ENCODE measurements around the gene MRRF.

Gene MRRF

DNA sequence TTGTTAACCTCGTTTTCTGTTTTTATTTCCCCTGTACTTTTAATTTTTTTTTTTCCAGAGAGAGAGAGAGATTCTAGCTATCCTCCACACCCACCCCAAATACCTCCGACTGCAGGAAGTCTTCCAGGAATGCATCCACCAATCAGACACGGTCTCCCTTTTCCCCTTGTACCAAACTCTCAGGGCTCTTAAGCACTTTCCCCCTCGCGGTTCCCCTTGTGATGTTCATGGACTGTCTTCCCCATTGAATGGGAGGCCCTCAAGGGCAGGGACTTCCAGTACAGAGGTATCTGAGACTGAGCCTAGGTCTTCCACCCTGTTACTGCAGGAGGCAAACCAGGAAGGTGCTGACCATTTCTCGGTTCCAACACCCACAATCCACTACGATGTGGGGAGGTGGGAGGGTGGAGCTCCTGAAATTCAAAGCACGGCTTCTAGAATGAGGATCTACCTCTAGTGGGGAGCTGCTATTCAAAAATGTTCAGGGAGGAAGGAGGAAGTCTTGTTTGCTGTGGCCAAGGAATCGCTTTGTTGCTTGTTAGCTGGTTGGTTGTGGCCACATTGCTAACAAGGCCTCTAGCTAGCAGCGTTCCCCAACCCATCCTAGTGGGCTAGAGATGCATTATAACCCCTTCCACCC lies 68.6 kb downstream of the MRRF start:
- DNase-seq, result no peak

DNA sequence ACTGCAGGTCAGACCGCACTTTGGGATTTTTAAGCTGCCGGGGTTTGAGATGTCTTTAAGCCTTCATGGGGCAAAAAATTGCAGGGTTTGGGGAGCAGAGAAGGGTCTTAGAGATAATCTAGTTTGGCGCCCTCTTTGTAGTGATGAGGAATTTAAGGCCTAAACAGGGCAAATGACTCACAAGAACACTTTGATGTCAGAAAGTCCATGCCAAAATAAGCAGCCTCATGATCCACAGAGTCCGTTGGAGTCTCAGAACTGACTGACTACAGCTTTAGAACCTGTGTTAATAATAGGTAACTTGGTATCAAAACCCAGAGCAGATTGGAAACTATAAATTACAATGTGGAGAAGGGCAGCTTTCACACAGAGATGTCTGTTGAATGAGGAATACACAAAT lies 70.2 kb downstream of the MRRF start:
- no peak for DNase-seq

DNA sequence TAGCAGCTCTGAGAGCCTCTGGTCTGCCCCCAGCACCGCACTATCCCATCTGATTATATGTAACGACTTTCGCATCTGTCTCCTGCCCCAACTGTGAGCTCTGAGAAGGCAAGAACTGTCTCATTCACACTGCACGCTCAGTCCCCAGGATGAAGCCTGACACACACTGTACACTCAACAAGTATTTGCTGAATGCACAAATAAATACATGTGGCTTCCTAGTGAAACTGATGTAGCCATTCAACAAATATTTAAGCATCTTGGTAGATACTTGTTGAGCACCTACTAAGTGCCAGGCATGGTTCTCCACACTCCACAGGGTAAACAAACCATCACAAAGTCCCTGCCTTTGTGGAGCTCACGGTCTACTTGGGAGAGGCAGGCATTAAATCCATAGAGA lies 71.5 kb downstream of the MRRF start:
- DNase-seq, result no peak

DNA sequence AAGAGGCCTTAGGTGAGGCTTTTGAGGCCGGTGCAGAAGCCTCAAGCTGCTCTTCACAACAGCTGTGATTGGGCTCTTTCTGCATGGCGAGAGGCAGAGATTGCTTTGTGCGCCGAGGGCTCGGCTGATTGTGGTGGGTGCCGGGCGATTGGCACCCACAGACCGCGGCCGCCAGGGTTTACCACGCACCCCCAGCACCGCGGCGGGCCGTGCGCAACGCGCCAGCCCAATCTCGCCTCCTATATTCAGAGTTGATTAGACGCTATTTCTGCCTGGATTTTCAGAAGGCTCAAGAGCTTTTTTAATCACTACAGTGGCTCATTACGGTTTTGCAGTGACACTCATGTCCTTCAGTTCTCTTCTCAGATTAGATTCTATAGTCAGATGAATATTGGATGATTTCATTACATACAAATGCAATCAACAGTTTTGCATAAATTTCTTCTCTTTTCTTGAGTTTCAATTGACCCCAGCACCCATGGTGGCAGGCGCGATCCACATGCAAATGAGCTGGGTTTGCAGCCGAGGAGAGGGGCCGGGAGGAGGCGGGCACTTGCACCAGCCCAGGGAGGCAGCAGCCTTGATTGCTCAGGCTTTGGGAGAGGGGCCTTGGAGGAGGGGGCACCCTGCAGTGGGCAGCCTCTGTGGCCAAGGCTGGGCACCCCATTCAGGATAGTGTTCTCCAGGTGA lies 72.3 kb downstream of the MRRF start:
- no peak for DNase-seq

DNA sequence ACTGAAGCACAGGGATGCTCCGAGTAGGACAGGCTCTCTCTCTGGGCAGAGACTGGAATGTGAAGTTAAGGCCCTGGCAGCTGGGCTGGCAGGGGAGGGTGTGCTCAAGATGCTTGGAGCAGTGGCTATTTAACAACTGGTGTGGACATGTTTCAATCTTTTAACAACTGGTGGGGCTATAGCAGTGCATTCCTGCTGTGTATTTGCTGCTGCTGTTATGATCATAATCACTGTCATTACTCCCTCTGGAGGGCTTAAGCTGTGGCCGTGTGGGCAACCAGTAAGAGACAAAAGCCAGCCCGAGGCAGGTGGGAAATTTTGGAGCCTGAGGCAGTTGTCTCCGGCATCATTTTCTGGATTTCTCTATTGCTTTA lies 72.9 kb downstream of the MRRF start:
- no peak for DNase-seq

DNA sequence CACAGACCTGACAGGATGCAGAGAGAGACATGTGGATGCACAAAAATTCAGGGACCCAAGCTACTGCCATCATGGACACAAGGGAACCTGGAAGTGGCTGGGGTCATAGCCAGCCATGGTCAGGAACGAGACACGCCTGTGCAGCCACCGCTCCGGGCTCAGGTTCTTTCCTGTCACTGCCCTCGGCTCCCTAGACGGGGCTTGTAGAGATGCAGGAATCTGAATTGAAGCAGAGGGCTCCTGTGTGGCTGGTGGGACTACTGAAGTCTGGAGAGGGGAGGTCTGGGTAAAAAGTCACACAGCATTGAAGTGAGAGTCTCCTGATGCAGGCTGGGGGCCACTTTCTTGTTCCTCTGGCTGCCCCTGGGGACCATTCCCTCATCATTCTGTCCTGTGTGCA lies 73.9 kb downstream of the MRRF start:
- DNase-seq, result no peak

DNA sequence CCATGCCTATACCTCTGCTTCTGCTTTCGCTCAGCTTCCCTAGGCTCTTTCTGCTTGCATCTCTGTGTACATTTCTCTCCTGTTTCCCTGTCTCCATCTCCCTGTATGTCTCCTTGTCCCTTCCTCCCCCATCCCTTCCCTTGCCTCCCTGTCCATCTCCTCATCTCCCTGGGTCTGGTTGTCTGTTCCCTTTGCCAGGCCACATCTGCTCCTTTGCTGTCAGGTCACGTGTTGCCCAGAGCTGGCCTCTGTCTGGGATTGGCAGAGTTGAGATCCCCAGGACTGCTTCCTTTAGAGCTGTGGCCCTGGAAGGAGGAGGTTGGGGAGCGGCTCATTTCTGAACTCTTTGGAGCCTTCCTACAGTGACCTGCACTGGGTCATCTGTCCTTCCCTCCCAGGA lies 74.3 kb downstream of the MRRF start:
- DNase-seq, result no peak

DNA sequence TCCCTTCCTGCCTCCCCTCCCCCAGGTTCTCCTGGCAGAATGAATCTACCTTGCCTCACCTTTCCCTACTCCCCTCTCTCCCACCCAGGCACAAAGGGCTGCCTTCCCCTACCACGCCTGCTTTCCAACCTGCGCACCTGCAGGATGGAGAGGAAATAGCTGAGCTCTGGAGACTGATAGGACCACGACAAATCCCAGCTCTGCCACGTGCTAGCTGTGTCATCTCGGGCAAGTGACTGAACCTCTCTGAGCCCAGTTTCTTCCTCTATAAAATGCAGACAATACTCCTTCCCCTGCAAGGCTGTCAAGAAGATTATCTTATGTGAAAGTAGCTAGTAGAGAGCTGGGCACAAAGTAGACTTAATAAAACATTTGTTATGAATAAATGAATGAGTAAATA lies 74.9 kb downstream of the MRRF start:
- DNase-seq, result no peak

DNA sequence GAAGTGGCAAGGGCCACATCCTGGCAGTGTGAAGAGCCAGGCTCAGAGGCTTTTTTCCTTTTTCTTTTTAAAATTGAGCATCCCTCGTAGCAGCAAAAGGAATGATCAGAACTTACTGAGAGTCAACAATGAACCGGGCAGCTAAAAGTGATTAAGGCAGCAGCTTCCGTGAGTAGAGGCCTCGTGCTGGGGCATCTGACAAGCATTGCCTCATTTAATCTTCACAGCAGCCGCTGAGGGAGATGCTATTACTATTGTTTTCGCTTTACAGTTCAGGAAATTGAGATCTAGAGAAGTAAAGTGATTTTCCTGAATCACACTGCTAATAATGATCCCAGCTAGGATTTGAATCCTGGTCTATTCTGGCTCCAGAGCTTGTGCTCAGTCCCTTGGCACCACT lies 75.5 kb downstream of the MRRF start:
- no peak for DNase-seq

DNA sequence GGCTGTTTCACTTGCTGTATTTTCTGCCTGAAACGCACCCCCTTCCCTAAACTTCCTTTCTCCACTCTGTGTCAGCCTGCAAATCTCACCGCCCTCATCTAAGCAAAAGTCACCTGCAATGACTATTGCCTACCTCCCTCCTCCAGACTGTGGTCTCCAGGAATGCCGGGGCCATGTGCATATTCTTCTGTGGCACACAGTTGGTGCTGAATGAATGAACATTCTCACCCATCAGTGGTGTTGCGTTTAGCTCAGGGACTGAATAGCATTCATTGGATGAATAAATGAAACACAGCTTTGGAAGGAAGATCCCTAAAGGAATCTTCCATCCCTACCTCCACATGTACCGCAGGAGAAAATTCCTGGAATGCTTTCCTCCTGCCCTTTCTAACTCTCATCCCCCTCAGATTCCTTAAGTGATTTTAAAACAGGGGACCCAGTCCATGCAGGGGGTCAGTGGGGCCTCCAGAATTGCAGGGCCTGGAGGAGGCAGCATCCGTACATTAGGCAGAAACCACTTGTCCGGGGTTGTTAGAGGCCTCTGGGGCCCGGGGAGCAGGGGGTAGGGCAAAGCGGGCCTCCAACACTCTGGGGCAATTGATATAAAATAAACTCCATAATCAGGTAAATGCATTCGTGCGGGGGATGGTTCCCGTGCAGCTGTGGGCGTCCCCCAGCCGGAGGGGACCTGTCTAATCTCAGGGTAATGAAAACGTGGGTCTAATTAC lies 77.8 kb downstream of the MRRF start:
- DNase-seq, result no peak

DNA sequence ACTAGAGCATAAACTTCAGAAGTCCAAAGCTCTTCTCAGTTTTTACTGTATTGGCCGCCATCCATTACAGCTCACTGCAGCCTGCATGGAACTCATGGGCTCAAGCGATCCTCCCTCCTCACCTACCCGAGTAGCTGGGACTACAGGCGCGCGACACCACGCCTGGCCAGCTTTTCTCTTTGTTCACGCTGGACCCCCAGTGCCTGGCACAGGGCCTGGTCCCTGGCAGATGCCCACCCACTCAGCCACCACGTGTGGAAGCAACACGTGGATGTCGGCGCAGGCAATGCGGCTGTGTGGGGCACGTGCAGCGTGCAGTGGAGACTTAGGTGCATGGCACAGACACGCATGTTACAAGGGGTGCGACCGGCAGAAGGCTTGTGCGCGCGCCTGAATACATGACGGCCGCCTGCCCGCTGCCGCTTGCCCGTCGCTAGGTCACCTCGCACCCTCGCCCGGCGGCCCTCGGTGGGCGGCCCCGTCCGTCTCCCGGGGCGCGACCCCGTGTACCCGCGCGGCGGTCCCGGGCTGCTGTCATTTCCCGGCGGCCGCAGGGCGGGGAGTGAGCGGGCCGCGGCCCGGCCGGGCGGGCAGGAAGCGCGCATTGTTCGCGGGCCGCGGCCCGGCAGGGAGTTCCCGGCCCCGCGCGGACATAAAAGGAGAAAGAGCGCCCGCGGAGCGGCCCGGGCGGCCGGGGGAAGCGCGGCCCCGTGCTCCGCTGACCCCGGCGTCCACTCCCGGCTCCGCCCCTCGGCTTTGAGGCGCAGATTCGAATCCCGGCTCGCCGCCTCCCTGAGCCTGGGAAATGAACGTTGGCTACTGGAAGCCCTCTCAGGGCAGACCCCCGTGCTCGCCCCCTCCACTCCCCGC lies 82.0 kb downstream of the MRRF start:
- DNase-seq, result peak; percentile 54

DNA sequence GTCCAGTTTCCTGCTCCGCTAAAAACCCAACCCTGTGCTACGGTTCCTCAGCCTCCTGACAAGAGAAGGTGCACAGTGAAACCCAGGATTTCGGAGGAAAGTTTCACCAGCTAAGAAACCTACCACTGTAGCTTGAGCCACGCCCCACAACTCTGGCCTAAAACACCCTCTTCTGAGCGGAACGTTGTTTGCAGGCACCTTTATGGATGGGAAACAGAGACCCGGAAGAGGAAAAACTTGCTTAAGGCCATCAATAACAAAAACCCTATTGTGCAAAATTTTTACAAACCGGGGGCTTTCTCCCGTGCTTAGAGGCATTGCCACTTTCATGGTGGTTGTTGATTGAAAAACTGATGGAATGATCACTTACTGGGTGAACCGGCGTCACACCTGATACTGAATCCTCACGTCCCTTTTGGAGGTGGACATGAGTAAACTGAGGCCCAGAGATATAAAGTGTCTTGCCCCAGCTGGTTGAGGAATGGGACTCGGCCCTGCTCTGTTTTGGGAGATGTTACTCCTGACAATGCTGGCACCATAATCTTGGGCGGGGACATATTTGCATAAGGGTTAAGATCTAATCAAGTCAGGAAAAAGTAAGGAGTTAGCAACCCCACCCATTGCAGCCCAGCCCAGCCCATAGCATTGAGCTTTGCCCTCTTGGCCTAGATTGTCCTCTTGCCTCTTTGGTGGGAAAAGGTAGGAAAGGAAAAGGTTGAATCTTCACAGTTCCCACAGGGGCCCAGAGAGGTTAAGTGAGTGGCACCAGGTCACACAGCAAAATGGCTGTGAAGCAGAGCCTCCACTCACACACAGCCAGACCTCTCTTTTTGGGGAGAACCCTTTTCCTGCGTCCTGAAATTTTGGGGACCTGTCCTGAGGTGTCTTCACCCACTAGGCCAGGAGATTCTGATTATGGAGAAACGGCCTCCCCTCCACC lies 82.9 kb downstream of the MRRF start:
- peak; percentile 90 for DNase-seq

DNA sequence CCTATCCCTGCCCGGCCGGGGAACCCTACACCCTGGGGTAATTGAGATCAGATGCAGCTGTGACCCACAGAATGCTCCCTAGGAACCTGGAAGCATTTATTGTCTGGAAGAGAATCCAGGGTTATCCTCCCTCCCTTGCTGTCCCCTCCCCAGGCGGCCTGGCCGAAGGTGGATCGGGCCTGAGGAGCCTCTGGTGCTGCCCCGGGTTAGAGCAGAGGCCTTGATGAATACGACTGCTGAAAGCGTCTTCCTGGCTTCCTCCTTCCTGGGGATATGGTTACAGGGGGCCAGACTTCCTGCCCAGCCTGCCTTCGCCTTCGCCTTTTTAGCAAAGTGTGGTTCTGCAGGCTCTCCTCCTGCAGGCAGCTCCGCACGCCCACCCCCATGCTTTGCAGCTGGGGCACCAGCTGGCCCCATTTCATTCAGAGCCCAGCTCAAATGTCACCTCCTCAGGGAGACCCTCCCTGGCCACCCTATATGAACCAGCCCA lies 83.7 kb downstream of the MRRF start:
- DNase-seq, result no peak

DNA sequence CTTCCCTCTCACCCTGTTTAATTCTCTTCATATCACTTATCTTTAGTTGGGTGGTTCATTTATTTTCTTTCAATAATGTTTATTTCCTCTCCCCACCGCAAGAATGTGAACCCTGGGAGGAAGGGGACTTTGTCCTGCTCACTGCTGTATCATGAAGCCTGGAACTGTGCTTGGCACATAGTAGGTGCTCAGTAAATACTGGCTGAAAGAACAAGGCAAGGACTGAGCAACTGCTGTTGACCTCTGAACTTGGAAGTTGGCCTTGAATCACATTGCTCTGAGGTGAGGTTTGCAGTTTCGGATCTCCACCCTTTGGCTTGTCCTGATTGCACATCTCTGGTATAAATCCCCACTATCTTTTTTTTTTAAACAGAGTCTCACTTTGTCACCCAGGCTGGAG lies 84.1 kb downstream of the MRRF start:
- no peak for DNase-seq

DNA sequence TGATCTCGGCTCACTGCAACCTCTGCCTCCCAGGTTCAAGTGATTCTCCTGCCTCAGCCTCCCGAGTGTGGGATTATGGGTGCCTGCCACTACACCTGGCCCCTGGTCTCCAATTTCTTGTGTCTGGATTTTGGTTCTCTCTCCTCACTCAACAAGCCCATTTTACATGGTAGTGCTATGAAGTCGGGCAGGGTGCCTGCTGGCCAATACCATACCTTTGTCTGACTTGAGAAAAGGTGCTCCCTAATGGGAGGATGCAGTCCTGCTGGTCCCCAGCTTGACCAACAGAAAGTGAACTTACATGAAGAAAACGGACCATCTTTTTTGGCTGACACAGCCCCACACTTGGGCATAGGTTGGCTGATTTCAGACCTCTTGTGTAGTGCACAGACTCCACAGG lies 84.5 kb downstream of the MRRF start:
- DNase-seq, result no peak

DNA sequence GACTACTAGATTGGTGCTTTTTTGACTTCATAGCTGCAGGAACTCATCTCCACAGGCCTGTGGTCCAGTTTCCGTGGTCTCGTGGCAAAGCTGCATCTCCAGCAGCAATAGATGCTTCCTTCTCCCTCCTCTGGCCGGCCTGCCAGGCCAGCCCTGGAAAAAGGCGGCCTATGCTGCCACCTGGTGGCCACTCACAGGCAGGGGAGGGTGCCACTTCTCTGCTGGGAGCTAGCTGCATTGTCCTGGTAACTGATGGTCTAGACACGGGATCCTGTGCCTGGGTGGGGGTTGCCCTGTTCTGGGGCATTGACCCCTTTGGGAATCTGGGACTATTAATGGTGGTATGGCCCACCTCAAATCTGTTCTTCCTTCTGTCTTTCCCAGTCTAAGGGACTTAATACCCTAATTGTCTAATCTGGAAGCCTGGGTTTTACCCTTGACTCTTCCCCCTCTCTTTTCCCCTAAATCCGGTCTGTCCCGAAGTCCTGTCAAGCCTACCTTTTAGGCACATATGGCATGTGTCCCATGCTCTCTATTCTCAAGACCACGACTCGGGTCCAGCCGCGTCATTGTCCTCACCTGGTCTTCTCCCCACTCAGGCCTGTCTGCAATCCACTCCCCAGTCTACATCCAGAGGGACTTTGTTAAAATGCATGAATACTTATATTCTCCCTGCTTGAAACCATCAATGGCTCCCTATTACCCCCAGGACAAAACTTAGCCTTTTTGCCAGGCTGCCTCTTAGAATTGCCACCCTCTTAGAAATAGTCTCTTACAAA lies 86.1 kb downstream of the MRRF start:
- DNase-seq, result peak; percentile 90

DNA sequence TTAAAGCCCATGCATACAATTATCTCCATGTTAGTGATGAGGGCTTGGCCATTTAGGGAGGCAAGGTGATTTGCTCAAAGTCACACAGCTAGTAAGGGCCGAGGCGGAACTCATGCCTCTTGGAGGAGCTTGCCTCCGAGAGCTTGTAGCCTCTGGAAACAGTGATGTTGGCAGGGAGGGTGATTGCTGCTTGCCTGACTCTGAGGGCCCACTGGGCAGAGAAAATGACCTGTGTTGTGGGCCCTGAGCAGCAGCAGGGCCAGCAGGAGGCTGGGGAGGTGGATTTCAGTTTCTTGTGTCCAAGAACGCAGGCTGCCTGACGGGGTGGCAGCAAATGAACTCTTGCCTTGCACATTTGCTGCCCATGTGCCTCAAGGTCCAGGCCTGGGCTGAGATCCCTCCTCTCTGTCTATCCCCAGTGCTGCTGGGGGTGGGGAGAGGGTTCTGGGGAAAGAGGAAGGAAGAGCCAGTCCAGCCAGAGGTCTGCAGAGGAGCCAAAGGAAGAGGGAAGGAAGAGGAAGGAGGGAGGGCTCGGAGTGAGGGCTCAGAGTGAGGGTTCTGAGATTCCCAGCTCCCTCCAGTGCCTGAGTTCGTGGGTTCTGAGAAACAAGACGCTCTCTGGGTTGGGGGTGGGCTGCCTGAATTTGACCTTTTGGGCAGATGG lies 90.0 kb downstream of the MRRF start:
- no peak for DNase-seq

DNA sequence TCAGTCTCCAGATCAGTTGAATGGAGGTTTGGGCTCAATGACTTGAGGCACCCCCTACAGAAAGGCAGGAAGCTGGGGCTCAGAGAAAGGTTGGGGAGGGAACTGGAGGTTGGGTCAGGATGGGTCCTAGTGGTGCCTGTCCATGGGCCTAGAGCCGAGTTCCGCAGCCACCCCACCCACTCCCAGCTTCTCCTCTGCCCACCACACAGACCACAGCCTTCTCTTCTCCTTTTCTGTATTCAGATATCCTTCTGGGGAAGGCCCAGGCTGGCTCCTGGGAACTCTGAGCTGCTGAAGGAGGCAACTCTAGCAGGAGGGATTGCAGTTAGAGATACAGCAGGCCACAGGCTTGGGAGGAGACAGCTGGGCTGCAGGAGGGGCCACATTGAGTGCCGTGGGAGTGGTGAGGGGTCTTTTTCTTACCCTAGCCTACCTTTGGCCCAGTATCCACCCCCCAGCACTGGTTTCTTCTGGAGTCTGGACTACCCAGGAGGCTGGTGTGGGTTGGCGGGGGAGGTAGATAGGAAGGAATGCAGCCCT lies 90.7 kb downstream of the MRRF start:
- no peak for DNase-seq

DNA sequence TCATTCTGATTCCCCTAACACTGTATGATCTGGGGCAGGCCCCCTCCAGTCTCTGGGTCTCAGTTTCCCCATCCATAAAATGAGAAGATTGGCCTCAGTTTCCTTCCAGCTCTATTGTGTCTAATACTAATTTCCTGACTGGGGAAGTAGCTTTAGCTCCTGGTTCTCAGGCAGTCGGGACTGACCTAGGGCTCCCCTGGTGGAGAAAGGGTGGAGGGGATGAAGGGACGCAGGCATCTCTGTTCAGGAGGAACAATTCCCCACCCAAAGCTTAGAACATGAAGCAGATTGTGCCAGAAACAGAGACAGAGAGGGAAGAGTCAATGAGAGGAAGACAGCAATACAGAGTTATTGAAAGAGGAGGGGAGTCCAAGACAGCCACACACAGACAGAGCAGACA lies 91.9 kb downstream of the MRRF start:
- no peak for DNase-seq

DNA sequence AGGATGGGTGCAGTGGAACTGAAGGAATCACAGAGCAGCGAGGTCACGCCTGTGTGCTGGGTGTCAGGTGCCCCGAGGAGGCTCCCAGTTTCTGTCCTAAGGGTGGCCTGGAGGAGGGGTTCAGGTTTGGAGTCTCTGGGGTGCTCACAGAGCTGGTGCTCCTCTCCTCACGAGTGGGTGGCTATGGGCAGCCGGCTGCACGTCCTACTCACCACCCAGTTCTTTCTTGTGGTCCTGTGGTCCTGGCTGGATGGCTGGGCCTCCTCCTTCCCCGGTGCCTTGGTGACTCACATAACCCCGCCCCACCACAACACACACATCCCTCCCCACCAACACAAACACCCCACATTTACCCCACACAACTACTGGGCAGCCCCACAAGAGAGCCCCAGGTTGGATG lies 96.2 kb downstream of the MRRF start:
- DNase-seq, result no peak
